Activated CD8-positive, alpha-beta memory T cell treated with anti-CD3 and anti-CD28 coated beads, Interleukin-2, amount 50 U/mL, for 1 hour (primary cell): Measurements from ENCODE around the gene NLK.
"Not testable (repeated sequence)": the region's sequence is repeated elsewhere in the genome, so short reads cannot be mapped to it uniquely, and the experiment has no call there.

Experiments used
- DNase-seq: peaks from one replicate; pipeline ENCODE4 v3.0.0-alpha.2; 2020; ENCODE audit errors: extremely low read depth

NLK gene

GRCh38 chr17:28230607-28231006 is 188.1 kb downstream of the NLK start:
- DNase-seq: not testable (repeated sequence)

- DNase-seq: not testable (repeated sequence)
These were observed 189.1 kb downstream of the NLK start for GRCh38 chr17:28231624-28232023.

- DNase-seq: not testable (repeated sequence)
These were observed 190.7 kb downstream of the NLK start for GRCh38 chr17:28232966-28233870.

- DNase-seq: not testable (repeated sequence)
These were observed 191.7 kb downstream of the NLK start for GRCh38 chr17:28233872-28234856.

- DNase-seq: not testable (repeated sequence)
These were observed 192.7 kb downstream of the NLK start for GRCh38 chr17:28235066-28235700.

DNA sequence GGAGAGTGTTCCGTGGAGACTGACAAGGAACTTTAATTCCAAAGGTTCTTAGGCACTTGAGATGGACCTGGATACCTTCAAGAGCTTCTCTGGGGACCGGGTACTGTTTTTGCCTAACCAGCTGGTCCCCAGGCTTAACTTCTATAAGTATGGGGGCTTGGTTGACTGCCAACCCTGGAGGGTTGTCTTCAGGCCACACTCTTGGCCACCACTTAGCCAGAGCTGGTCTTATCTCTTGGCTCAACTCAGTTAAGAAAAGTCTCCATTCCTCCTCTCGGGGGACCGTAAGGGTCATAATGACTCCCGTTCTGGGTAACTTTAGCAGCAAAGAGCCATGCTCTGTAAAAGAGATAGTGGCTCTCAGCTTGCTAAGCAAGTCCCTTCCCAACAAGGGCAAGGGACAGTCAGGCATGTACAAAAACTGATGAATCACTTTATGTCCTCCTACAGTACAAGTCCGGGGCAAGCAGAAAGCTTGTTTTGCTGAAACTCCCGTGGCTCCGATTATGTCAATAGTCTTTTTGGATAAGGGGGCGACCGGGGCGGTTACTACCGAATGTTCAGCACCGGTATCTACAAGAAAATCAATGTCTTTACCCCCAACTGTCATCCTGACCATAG is 193.7 kb downstream of the NLK start:
- DNase-seq: not testable (repeated sequence)

GRCh38 chr17:28238547-28239270 is 196.2 kb downstream of the NLK start:
- not testable (repeated sequence) for DNase-seq

GRCh38 chr17:28239271-28239624 is 196.8 kb downstream of the NLK start:
- no peak for DNase-seq

DNA sequence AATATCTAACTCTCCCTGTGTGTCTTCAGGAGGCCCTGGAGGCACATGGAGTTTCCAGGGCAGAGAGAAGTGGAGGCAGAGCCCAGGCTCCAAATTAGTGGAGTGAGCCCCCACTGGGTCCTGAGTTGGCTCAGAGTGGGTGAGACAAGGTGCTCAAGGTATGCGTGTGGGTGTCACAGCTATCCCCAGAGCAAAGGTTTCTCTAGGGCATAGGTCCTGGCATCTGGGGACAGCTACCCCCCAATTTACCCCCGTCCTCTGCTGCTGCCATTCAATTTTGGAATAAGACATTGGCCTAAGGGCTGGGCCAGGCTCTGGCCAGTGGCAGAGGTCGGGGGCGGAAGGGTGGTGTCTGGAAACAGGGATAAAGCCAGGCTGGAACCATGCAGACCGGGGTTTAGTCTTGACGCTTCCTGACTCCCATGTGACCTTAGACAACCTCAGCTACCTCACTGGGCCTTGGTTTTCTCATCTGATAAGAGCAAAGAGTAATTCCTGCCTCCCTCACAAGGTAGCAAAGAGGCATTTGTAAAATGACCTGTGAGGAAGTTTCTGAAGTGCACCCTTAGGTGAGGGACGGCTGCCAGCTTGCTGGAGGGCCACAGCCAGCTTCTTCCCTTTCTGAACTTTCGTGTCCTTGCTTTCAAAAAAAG is 198.3 kb downstream of the NLK start:
- DNase-seq: no peak

DNA sequence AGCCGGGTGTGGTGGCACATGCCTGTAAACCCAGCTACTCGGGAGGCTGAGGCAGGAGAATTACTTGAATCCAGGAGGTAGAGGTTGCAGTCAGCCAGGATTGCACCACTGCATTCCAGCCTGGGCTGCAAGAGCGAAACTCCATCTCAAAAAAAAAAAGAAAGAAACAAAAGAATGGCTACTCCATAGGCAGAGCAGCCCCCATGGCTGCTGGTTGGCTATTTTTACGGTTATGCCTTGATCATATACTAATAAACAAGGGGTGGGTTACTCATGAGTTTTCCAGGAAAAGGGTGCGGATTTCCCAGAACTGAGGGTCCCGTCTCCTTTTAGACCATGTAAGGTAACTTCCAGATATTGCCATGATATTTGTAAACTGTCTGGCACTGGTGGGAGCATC is 200.3 kb downstream of the NLK start:
- DNase-seq: no peak

DNA sequence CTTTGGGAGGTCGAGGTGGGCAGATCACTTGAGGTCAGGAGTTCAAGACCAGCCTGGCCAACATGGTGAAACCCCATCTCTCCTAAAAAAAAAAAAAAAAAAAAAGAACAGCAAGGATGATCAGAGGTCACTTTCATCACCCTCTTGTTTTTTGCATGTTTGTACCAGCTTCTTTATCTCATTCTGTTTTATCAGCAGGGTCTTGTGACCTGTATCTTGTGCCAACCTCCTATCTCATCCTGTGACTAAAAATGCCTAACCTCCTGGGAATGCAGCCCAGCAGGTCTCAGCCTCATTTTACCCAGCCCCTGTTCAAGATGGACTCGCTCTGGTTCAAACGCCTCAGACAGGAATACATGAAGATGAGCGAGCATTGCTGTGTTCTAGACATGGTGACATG is 200.8 kb downstream of the NLK start:
- not testable (repeated sequence) for DNase-seq

- no peak for DNase-seq
These were observed 202.0 kb downstream of the NLK start for GRCh38 chr17:28244446-28244845.
